A549 treated with ZK216348 at 1 μM for 4 hours (cell line): Measurements from ENCODE around the gene MPC1L. TPM values are rescaled to one million over a fixed set of nuclear protein-coding genes. Genes with fewer than 3 reads are reported as not detected.

Experiments
- total RNA-seq: library from RNA; stranded (reverse); fragments of 200-300 nt; extraction: Qiagen RNA extraction; gene quantifications from 5 replicates; pipeline ENCODE4 v1.2.3, GENCODE V29; 2022; ENCODE audit warnings: low read depth

MPC1L gene
- total RNA-seq, result not detected in 5 replicates

DNA sequence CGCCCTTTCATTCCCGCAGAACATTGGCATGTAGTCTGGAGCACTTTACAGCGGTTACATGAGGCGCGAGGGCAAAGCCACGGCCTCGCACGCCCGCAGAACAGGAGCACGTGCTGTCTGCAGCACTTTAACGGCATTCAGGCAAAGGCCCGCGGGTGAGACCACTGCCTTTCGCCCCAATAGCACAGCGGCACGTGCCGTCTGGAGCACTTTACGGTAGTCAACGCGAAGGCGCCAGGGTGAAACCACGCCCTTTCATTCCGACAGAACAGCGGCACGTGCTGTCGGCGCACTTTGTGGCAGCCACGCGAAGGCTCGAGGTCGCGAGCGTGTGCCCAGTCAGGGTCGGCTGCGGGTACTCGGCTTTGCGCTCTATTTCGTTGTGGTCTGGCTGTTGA is at the start of gene MPC1L:
Gene MPC1L, plus strand, starts transcription at position 290 of the 398 bp plus-strand sequence. CDS start 138 bp downstream, outside the sequence.

DNA sequence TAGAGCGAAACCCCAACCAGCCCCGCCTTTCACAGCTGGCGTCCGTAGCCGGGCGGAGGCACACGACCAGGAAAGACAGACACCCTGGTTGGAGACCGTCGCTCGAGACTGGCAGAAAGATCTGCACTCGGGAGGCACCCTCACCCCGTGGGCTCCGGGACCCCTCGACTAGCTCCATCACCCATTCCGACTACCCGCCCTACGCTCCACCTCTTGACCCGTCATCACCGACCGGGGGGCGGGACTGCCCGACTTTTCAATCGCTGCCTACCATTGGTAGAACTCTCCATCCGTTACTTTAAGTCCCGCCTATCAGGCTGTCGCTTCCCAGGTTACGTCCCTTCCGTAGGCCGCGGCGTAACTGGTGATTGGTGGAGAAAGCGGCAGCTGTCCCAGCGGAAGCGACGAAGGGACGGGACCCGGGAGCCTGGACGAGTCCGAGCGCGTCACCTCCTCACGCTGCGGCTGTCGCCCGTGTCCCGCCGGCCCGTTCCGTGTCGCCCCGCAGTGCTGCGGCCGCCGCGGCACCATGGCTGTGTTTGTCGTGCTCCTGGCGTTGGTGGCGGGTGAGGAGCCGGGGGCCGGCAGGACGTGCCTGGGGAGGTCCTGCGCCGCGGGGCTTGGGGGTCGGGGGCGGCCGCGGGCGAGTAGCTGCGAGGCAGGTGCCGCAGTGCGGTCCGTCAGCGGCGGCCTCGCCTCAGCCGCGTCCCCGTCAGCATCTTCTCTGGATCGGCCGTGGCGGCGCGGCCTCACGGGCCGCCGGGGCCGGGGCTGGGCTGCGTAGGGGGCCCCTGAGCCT is 42.5 kb upstream of the MPC1L start, which contains the start of gene ATP6AP2:
Gene ATP6AP2, plus strand, starts transcription at position 434 of the 799 bp plus-strand sequence. Its CDS starts 96 bp downstream, at position 530.

DNA sequence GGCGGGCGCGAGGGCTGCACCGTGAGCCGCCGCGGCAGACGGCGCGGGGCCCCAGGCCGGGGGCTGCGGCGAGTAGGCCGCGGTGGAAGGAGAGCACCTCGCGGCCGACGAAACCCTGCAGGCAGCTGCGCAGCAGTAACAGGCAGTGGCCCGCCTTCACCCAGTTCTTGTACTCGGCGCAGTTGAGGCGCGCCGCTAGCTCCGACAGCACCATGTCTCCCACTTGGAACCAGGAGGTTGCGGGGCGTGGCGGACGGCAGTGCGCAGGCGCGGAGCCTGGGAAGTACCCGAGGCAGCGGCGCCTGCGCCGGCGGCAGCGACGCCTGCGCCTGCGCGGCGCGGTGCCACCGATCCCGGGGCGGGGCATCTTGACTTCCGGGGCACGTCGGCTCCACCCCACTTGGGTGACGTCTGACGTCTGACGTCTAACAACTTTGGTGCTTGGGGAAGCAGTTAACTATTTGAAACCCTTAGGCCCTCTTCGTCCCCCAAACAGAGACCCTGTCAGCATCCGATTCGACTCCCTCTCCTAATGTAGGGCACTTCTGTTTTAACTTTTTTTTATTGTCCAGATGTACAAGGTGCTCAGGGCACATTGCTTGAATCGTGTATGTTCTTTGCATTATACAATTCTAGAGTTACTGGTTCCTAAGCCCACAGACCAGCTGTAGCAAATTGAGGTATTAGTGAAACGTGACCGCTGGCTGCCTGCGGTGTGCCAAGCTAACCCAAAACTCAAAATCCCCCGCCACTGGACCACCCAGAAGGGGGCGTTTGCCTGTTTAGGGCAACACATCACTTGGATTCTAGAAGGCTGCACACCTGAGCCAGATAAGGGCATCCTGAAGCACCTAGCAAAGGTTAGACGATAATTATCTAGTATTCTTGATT is 24.3 kb downstream of the MPC1L start, which contains the start of gene CXorf38:
Gene CXorf38, minus strand, starts transcription at position 255 of the 891 bp plus-strand sequence. Its CDS starts 41 bp downstream, at position 214.

Other genes starting within 250 kb of the MPC1L start
- gene ATP6AP2, start 42.5 kb upstream of the MPC1L start, total RNA-seq, result 126 to 159 TPM (median 148 TPM) in 5 replicates
- gene CXorf38, start 24.1 kb downstream of the MPC1L start, total RNA-seq, result 8.3 to 12.2 TPM (median 10.8 TPM) in 5 replicates
- gene MED14, start 112.1 kb downstream of the MPC1L start, total RNA-seq, result 18.1 to 29.7 TPM (median 20.5 TPM) in 5 replicates